ENCODE measurements around the gene UROD. TPM values are rescaled to one million over a fixed set of nuclear protein-coding genes. Genes with fewer than 3 reads are reported as not detected.

UROD gene
- polyA plus RNA-seq, 1 experiment: 185 TPM

DNA sequence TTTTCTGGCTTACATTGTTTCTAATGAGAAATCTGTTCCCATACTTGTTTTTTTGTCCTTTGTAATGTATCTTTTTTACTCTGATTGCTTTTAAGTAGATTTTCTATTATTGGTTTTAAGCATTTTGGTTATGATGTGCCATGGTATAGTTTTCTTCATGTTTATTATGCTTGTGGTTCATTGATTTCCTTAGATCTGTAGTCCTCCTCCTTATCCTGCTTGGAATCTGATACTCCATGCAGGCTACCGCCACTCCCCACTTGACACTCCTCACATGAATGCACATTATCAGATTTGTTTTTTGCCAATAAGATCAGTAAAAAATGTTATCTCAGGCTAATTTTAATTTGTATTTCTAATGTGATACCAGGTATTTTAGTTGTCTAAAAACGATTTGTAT is 20.8 kb downstream of the UROD start:
- no peak overlapping the region for H3K4me3 ChIP-seq (ENCODE audit: low read depth, low read length)
- ChIA-PET POLR2A (no interaction called here), CTCF (no interaction called here)
- peaks cover 2% of the 10 kb centered on the region for H3K27me3 ChIP-seq (ENCODE audit: control insufficient read depth, insufficient read depth, low read length)
- no peaks in the 10 kb centered on the region for H3K9me3 ChIP-seq (ENCODE audit: control insufficient read depth, insufficient read depth, low read length)
- TF ChIP-seq, protein P1, sequence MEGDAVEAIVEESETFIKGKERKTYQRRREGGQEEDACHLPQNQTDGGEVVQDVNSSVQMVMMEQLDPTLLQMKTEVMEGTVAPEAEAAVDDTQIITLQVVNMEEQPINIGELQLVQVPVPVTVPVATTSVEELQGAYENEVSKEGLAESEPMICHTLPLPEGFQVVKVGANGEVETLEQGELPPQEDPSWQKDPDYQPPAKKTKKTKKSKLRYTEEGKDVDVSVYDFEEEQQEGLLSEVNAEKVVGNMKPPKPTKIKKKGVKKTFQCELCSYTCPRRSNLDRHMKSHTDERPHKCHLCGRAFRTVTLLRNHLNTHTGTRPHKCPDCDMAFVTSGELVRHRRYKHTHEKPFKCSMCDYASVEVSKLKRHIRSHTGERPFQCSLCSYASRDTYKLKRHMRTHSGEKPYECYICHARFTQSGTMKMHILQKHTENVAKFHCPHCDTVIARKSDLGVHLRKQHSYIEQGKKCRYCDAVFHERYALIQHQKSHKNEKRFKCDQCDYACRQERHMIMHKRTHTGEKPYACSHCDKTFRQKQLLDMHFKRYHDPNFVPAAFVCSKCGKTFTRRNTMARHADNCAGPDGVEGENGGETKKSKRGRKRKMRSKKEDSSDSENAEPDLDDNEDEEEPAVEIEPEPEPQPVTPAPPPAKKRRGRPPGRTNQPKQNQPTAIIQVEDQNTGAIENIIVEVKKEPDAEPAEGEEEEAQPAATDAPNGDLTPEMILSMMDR (IDR thresholded peaks at IDR 0.05; ENCODE audit: low read depth, low read length): no peak
- no peak for DNase-seq (ENCODE audit: low read depth, low spot score)
- no peak overlapping the region for H3K27ac ChIP-seq (ENCODE audit: low read depth, low read length)

DNA sequence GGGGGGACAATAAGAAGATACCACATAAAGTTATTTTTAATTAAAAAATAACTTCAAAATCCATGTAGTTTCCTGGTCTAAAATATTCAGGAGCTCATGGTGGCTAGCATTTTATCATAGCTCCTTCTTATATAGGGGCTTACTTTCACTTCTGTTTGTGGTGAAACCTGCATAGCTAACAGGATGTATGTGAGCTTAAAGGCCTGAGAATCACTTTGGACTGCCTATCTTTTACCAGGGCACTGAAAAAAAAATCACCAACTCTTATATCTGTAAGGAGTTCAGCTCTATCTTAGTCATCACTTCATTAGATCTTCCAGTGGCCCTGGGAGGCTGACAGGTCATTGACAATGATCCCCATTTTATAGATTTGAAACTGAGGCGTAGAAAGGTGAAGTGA is 21.3 kb downstream of the UROD start:
- Histone ChIP-seq H3K27ac (ENCODE audit: low read depth, low read length) (no peak overlapping the region), H3K4me3 (ENCODE audit: low read depth, low read length) (no peak overlapping the region), H3K9me3 (ENCODE audit: control insufficient read depth, insufficient read depth, low read length) (no peaks in the 10 kb centered on the region), H3K27me3 (ENCODE audit: control insufficient read depth, insufficient read depth, low read length) (peaks cover 2% of the 10 kb centered on the region)
- no peak for DNase-seq (ENCODE audit: low read depth, low spot score)
- CTCF ChIA-PET: interaction anchor here (0.9 kb wide), 2 partner anchors 15 to 57 kb away, joined by 3 read pairs; no protein-coding TSS in a partner anchor
- TF ChIP-seq, protein P1 (IDR thresholded peaks at IDR 0.05; ENCODE audit: low read depth, low read length): no peak
- POLR2A ChIA-PET: no interaction called here

DNA sequence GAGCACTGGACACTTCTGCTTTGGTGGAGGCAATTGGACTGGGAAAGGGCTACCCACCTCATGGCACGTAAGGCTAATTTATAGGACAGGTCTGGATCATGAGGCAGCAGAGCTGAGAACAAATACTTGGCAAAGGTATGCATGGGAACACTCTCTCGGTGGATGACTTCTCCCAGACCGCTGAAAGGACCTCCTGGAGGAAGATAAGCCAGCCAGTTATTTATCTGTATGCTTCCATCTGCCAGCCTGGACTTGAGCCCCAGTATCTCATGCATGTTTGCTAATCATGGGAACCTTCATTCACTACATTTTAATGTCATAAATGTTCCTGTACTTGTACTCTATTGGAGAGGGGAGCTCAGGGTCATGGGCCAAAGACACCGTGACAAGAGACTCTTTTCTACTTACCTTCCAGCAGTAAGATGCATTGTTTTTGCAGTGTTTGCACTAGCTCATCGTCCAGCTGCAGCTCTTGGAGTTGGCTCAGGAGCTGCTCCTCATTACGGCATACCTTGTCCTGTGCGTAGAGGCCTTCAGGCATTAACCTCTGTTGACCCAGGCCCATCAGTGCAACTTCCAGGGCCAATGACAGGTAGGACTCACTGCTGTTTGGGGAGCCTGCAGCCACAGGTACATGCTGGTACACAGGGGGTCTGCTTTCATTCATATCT is 23.7 kb downstream of the UROD start:
- no peak overlapping the region for H3K27ac ChIP-seq (ENCODE audit: low read depth, low read length)
- DNase-seq (ENCODE audit: low read depth, low spot score): no peak
- TF ChIP-seq, protein P1 (IDR thresholded peaks at IDR 0.05; ENCODE audit: low read depth, low read length): no peak
- H3K27me3 ChIP-seq (ENCODE audit: control insufficient read depth, insufficient read depth, low read length): peaks cover 2% of the 10 kb centered on the region
- ChIA-PET POLR2A (no interaction called here), CTCF (interaction anchor here (2.1 kb wide), 1 partner anchor 265 kb away, joined by 7 read pairs; no protein-coding TSS in a partner anchor)
- no peaks in the 10 kb centered on the region for H3K9me3 ChIP-seq (ENCODE audit: control insufficient read depth, insufficient read depth, low read length)
- H3K4me3 ChIP-seq (ENCODE audit: low read depth, low read length): no peak overlapping the region

DNA sequence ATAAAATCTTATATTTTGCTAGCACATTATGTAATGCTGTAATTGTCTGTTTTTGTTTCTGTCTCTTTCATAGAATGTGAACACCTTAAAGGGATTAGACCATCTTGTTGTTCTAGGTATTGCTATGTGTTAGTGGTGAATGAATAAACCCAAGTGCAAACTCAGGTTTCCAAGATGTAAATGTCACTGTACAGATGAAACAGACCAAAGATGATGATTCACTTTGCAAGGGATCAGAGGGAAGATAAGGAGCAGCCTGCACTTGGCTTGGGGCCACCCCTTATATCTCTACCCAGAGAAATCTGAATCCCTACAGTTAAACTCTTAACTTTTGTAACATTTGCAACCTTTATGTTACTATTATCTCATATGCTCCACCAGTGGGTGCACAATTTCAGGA is 25.4 kb downstream of the UROD start:
- no peak overlapping the region for H3K4me3 ChIP-seq (ENCODE audit: low read depth, low read length)
- no peaks in the 10 kb centered on the region for H3K9me3 ChIP-seq (ENCODE audit: control insufficient read depth, insufficient read depth, low read length)
- peaks cover 2% of the 10 kb centered on the region for H3K27me3 ChIP-seq (ENCODE audit: control insufficient read depth, insufficient read depth, low read length)
- no peak for DNase-seq (ENCODE audit: low read depth, low spot score)
- ChIA-PET CTCF (no interaction called here), POLR2A (interaction anchor here (0.7 kb wide), 1 partner anchor 153 kb away, joined by 13 read pairs; no protein-coding TSS in a partner anchor)
- TF ChIP-seq, protein P1 (IDR thresholded peaks at IDR 0.05; ENCODE audit: low read depth, low read length): no peak
- no peak overlapping the region for H3K27ac ChIP-seq (ENCODE audit: low read depth, low read length)

DNA sequence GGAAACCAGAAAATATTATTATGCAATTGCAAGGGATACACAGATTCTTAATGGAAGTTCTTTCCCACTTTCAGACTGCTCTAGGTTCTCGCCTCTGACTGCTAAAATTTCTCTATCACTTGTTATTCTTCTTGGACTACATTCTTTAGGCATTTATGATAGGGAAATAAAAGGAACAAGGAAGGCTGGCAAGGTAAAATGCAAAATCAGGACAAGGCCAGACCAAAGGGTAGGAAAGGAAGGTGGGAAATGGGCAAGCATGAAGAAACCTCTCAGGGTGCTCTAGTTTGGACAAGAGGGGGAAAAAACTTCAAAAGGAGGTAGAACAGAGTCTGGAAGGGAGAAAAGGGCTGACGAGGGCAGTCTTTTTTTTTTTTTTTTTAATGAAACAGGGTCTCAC is 26.2 kb downstream of the UROD start:
- Histone ChIP-seq H3K27ac (ENCODE audit: low read depth, low read length) (no peak overlapping the region), H3K27me3 (ENCODE audit: control insufficient read depth, insufficient read depth, low read length) (peaks cover 2% of the 10 kb centered on the region), H3K4me3 (ENCODE audit: low read depth, low read length) (no peak overlapping the region), H3K9me3 (ENCODE audit: control insufficient read depth, insufficient read depth, low read length) (no peaks in the 10 kb centered on the region)
- TF ChIP-seq, protein P1 (IDR thresholded peaks at IDR 0.05; ENCODE audit: low read depth, low read length): no peak
- CTCF ChIA-PET: no interaction called here
- POLR2A ChIA-PET: no interaction called here
- no peak for DNase-seq (ENCODE audit: low read depth, low spot score)

Measured in AG04450 (cell line).